ENCODE measurements around the gene SYT2. TPM values are rescaled to one million over a fixed set of nuclear protein-coding genes. Genes with fewer than 3 reads are reported as not detected.
"Not testable (repeated sequence)": the region's sequence is repeated elsewhere in the genome, so short reads cannot be mapped to it uniquely, and the experiment has no call there.

The SYT2 gene
- total RNA-seq, 1 donor from 2014 or later = 0.06 TPM

- no peak for DNase-seq
These were observed 88.8 kb downstream of the SYT2 start for GRCh38 chr1:202621446-202621845.

GRCh38 chr1:202620036-202620435, 90.2 kb downstream of the SYT2 start:
- ATAC-seq; DNase-seq; intact Hi-C loops (cut with DNase I): not testable (repeated sequence)

More at GRCh38 chr1:202621446-202621845, 88.8 kb downstream of the SYT2 start:
- ATAC-seq = no peak
- Histone ChIP-seq H3K27me3 (no peaks in the 10 kb centered on the region), H3K27ac (no peak overlapping the region), H3K36me3 (no peaks in the 10 kb centered on the region), H3K9me3 (no peaks in the 10 kb centered on the region), H3K4me1 (peaks cover 3% of the 10 kb centered on the region), H3K4me3 (no peak overlapping the region)
- intact Hi-C loops (cut with DNase I) = no loop called here
- TF ChIP-seq, protein P1, sequence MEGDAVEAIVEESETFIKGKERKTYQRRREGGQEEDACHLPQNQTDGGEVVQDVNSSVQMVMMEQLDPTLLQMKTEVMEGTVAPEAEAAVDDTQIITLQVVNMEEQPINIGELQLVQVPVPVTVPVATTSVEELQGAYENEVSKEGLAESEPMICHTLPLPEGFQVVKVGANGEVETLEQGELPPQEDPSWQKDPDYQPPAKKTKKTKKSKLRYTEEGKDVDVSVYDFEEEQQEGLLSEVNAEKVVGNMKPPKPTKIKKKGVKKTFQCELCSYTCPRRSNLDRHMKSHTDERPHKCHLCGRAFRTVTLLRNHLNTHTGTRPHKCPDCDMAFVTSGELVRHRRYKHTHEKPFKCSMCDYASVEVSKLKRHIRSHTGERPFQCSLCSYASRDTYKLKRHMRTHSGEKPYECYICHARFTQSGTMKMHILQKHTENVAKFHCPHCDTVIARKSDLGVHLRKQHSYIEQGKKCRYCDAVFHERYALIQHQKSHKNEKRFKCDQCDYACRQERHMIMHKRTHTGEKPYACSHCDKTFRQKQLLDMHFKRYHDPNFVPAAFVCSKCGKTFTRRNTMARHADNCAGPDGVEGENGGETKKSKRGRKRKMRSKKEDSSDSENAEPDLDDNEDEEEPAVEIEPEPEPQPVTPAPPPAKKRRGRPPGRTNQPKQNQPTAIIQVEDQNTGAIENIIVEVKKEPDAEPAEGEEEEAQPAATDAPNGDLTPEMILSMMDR (IDR thresholded peaks at IDR 0.05) = no peak

DNA sequence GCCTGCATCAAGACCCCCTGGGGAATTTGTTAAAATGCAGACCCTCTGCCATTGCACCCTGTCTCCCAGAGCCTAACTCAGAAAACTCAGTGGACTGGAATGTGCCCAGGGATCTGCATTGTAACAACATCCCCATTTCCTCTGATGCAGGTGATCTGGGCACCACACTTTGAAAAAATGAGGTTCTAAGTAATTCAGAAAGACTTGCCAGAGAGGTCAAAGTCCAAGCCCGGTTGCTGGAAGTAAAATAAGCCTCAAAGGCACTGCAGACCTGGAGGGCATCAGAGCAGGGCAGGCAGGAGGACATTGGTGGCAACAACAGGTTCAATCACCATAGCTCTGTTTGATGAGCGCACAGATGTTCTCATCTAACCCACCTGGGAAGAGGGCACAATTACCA, 90.7 kb downstream of the SYT2 start:
- no peak for DNase-seq
- intact Hi-C loops (cut with DNase I) = no loop called here

More at GRCh38 chr1:202620036-202620435, 90.2 kb downstream of the SYT2 start:
- H3K27me3 ChIP-seq, H3K27ac ChIP-seq, H3K9me3 ChIP-seq, H3K36me3 ChIP-seq, H3K4me3 ChIP-seq: not testable (repeated sequence)
- peaks cover 11% of the 10 kb centered on the region for H3K4me1 ChIP-seq

DNA sequence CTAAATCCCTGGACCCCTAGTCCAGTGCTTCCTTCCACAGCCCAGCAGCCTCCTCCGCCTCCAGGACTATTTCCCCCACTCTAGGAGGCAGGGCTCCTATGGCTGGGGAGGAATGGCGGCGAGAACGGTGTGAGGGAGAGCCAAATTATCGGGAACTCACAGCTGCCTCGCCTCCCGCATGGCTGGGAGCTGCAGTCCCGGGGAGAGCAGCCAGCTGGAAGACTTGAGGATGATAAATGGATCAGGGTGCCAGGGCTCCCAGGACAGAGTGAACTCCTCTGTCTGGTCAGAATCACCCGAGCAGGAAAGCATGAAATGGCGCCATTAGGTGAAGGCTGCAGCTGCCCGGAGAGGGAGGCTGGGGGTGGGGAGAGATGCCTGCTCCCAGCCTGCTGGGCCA, 91.2 kb downstream of the SYT2 start:
- ATAC-seq; H3K4me3 ChIP-seq; H3K36me3 ChIP-seq; H3K27me3 ChIP-seq; DNase-seq; intact Hi-C loops (cut with DNase I); H3K9me3 ChIP-seq; H3K27ac ChIP-seq: not testable (repeated sequence)
- H3K4me1 ChIP-seq = peaks cover 13% of the 10 kb centered on the region

More for the DNA sequence above, 90.7 kb downstream of the SYT2 start:
- H3K36me3 ChIP-seq = no peaks in the 10 kb centered on the region
- no peak overlapping the region for H3K4me3 ChIP-seq
- peaks cover 13% of the 10 kb centered on the region for H3K4me1 ChIP-seq
- TF ChIP-seq, protein P1 (IDR thresholded peaks at IDR 0.05) = no peak
- ATAC-seq = no peak
- no peaks in the 10 kb centered on the region for H3K9me3 ChIP-seq
- H3K27ac ChIP-seq = no peak overlapping the region
- no peaks in the 10 kb centered on the region for H3K27me3 ChIP-seq

- TF ChIP-seq, protein P1 (IDR thresholded peaks at IDR 0.05) = no peak
- no peaks in the 10 kb centered on the region for H3K36me3 ChIP-seq
- H3K9me3 ChIP-seq = no peaks in the 10 kb centered on the region
- H3K27me3 ChIP-seq = no peaks in the 10 kb centered on the region
- intact Hi-C loops (cut with DNase I) = no loop called here
- H3K27ac ChIP-seq = no peak overlapping the region
- H3K4me1 ChIP-seq = peaks cover 13% of the 10 kb centered on the region
- H3K4me3 ChIP-seq = no peak overlapping the region
- DNase-seq (no peak), ATAC-seq (no peak)
These were observed 93.8 kb downstream of the SYT2 start for GRCh38 chr1:202616355-202616915.

DNA sequence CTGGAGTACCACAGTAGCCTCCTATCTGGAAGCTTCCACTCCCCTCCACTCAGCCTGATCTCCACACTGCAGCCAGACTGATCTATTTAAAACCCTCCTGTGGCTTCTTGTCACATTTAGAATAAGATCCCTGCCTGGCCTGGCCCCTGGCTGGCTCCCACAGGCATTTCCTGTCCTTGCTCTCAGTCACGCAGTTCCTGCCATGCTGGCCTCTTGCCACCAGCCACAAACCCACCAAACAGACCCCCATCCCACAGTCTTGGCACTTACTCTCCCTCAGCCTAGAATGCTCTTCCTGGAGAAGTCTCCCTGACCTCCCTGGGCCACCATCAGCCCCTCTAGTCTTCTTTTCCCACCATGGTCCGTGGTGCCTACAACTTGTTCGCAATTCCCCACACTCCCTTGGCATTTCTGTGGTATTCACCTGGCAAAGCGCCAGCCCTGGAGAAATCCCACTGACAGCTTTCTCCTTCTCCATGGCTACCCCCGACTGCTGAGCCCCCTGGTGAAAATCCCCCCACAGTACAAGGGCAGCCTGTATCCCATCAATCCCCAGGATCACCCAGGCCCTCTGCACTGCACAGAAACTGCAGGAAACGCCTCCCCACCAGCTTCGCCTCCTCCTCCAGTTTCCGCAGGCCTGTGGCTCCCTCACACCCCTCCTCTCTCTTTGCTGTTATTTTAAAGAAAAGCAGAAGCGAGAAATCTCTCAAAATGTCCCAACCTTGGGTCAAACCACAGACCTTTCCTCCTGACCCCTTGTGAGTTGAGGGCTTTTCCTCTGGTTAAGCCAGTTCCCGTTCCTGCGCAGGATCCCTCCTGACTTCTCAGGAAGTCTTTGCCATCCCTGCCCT, 94.5 kb downstream of the SYT2 start:
- DNase-seq = no peak
- ATAC-seq = peak; percentile 88
- intact Hi-C loops (cut with DNase I) = no loop called here
- peak overlapping the region; percentile 2 for H3K27ac ChIP-seq
- H3K27me3 ChIP-seq = no peaks in the 10 kb centered on the region
- H3K4me1 ChIP-seq = peaks cover 13% of the 10 kb centered on the region
- no peaks in the 10 kb centered on the region for H3K9me3 ChIP-seq
- H3K4me3 ChIP-seq = no peak overlapping the region
- H3K36me3 ChIP-seq = no peaks in the 10 kb centered on the region
- TF ChIP-seq, protein P1 (IDR thresholded peaks at IDR 0.05) = no peak

DNA sequence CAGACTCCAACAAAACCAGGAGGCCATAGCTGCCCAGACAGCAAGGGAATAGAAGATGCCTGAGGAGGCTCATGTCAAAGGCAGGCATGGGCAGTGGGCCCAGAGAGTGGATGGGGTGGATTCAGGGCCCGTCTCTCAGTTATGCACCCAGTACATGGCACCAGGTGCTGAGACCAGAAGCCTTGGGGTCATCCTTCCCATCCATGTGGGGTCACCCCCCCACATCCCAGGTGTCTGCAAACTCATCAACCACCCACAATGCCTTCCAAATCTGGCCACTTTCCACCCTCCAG, 95.1 kb downstream of the SYT2 start:
- intact Hi-C loops (cut with DNase I); H3K9me3 ChIP-seq; H3K4me3 ChIP-seq; H3K27me3 ChIP-seq; DNase-seq; ATAC-seq; H3K36me3 ChIP-seq: not testable (repeated sequence)
- H3K27ac ChIP-seq = peak overlapping the region; percentile 2
- peaks cover 13% of the 10 kb centered on the region for H3K4me1 ChIP-seq

All from upper lobe of right lung (tissue), 1 donor.